GM19351 (cell line): ENCODE results near the gene SH2D5.
"Not testable (repeated sequence)": the region's sequence is repeated elsewhere in the genome, so short reads cannot be mapped to it uniquely, and the experiment has no call there.

Source experiments
- ATAC-seq: cut with Tn5 transposase; IDR thresholded peaks from one replicate; pipeline ENCODE4 v1.9.1; 2021; ENCODE audit warnings: mild to moderate bottlenecking, moderate library complexity; ENCODE audit not compliant: unreplicated experiment

The SH2D5 gene

DNA sequence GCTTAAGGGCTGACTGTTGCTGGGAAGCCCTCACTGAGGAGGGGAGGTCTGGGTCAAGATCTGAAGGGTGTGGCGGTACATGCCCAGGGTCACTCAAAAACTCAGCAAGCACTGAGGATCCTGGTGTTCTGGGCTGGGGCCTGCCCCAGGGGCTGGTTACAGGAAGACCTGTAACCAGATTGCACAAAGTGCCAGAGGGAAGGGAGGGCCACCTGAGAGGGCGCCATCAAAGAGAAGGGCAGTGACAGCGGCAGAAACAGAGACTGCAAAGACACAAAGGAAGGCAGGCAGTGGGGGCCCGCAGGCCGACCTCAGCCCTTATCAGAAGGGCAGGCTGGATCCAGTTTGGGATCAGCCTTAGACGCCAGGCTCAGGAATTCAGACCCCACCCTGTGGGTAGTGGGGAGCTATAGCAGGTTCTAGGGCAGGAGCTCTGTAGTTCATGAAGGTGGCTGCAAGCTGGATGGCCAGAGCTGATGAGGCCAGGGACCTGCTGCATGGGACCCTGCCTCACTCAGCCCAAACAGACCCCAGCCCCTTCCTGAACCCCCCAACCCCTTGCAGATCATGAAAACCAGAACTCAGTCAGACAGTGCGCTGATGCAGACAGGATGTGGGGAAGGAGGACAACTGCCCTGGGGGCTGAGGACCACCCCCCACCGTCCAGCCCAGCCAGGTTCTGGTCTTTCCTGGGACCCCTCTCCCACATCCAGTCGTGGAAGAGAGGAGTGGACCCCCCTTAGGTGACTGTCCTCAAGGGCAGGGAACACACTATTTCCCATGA, 3.9 kb downstream of the SH2D5 start:
- ATAC-seq: no peak

DNA sequence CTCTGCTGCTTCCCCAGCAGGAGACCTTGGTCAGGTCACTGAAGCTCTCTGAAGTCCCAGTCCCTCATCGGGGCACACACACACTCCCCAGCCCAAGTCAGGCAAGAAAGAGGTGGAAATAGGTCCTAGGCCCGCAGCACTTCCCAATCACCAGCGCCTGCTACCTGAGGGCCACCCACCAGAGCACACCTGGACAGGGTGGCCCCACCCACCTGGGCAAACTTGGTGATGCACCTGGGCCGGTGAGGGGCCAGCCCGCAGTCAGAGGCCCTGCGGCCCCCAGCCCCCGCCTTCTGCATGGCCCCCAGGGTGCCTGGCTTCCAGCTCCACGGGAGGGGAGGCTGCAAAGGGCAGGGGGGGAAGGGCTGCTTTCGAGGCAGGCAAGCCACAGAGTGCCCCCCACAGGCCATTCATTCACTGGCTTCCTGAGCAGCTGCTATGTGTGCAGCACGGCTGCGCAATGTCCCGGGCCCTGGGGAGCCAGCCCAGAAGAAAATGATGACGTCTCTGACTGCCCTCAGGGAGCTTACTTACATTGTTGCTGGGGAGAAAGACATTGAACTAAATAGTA, 4.7 kb downstream of the SH2D5 start:
- no peak for ATAC-seq

DNA sequence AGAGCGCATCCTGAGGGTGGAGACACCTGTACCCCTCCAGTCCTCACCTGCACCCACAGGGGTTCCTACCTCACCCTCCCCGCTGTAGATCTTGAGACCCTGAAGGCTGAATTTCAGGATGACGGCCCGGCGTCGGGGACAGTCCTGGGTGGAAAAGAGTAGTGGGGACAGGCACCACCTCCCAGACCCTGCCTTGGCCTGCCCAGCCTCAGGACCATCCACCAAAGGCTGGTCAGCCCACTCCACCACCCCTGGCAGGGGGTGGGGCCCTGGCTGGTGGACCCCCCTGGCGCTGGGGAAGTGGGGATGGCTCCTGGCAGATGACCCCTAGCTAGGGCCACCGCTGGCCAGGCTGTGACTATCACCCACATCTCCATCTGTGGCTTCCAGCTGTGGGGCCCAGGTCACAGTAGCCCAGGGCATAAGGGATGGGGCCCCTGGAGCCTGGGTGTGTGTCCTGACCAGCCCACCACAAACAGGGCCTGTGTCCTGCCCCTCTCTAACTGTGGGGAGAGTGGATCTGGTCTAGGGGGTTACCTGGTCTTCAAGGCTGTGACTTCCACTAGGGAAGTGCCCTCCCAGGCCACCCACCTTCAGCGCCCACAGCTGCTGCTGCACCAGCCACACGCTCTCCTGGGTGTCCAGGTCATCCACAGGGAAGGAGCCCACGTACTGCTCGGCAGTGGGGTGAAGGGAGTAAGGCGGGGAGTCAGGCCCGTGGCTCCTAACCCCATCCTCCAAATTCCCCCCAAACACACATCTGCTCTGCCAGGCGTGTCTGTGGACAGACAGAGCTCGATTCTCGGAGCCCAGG, 5.4 kb downstream of the SH2D5 start:
- ATAC-seq: no peak

DNA sequence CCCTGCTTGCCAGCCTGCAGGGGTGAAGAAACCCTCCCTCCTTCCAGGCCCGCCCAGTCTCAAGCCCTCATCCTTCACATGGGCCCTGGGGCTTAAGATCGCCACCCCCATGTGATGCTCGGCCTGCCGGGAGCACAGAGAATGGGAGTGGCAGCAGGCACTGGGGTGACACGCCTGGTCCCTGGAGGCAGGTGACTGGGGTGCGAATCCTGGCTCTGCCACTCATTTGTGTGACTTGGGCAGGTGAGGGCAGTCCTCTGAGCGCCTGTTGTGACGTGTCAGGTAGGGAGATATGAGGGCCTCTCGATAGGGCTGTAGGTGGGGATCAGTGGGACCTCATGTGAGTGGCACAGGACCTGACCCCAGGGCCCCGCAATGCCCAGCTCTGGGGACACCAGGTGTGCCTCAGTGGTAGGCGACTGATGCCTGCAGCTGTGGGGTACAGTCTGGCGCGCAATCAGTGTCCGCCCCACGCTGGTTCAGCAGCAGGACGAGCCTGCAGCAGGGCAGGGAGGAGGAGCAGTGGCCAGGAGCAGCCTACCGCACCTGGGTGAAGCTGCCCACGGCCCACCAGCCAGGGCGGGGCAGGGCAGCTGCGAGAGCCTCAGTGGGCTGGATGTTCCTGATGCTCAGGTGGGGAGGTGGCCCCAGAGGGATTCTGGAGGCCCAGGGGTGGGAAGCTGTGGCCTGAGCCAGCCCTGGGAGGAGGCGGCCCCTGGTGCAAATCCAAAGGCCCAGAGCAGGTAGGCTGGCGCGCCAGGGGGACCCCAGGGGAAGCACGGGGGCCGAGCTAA, 6.2 kb downstream of the SH2D5 start:
- ATAC-seq: no peak

DNA sequence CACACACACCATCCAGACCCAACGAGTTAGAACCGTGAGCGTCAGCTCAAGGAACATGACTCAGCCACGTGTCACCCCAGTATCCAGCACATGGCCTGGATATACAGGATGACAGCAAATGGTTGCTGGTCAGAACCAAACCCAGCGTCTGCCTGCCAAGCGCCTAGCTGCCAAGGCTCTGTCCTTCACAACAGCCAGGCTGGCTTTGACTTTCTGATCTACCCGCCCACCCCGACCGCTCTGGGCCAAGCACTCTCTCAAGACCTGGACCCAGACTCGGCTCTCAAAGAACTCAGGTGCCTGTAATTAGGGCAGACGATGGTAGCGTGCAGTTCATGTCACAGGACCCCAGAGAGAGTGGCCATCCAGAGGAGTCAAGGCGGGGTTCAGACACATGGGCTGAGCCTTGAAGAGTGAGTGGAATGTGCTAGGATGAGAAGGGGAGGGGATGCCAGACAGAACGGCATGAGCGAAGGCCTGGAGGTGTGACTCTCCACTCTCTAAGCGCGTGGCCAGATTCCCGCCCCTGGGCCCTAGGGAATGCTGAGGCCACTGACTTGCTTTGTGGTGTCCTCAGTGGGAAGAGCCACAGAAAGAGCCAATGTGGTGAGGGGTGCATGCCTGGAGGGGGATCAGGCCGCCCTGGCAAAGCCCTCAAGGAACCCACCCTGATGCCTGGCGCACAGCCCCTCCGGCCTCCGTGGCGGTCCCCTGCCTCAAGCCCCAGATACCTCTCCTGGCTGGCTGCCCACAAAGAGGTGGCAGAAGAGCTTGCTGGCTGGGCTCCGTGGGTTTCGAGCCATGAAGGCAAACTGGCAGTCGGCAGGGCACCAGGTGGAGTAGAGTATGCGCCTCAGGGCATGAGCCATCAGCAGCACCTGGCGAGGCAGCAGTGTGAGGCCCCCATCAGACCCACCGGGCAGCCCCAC, 7.0 kb downstream of the SH2D5 start:
- ATAC-seq: no peak

DNA sequence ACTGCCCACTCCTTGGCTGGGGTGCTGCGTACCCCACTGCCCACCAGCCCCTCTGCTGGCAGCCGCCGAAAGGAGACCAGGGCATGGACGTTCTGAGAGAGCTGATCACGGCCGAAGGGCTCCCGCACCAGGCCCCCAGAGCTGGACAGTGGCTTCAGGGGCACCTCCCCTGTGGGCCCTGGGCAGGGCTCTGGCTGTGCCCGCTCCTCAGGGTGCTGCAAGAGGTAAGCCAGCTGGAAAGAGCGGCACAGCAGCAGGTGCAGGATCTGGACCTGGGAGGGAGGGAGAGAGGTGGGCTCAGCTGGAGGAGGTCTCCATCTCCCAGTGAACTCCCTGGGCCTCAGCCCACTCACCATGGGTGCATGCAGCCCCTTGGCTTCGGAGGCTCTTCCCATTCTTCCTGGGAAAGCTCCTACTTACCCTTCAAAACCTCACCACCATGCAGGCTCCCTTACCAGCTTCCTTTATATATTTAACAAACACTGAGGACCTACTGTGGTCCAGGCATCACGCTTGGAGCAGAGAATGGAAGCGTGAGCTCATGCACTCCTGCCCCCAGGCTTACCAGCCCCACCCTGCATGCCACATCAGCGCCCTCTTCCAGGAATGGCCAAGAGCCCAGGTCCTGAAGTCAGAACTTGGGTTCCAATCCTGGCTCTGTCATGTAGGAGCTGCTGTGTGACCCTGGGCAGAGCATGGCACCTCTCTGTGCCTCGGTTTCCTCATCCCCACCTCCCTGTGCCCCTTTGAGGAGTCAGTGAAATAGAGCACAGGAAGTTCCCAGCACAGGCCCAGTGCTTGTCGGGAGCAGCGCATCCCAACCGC, 7.9 kb downstream of the SH2D5 start:
- ATAC-seq: no peak

DNA sequence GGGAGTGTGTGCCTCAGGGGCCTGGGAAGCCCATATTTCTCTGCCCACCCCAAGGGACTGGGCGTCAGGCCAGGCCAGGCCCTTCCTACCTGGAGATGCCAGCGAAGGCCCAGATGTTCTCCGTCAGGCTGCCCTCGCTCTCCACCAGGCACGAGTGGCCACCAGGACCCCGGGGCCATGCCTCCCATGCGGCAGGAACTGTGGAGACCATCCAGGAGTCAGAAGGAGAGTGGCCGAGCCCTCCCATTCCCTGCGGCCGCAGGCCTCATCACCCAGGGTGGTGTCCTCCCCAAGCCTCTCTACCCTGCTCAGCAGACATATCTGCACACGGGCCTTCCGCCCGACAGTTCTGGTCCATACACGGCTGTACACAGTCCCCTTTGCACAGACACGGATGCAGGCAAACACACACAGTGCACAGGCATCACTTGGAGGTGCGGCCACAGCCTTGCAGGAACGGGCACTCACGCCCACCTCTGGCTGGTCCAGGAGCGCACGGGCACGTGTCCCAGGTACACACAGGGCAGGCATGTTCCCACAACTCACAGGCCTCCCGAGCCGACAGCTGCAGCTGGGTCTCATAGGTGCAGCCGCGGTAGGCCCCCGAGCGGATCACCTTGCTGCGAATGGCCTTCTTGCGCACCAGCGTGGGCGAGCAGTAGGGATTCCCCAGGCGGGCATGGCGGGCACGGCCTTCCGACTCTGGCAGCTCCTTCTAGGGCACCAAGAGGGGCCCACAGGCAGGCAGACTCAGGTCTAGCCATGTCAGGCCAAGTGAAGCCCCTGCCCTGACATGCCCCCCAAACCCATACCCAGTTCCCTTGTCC, 8.8 kb downstream of the SH2D5 start:
- ATAC-seq: no peak

DNA sequence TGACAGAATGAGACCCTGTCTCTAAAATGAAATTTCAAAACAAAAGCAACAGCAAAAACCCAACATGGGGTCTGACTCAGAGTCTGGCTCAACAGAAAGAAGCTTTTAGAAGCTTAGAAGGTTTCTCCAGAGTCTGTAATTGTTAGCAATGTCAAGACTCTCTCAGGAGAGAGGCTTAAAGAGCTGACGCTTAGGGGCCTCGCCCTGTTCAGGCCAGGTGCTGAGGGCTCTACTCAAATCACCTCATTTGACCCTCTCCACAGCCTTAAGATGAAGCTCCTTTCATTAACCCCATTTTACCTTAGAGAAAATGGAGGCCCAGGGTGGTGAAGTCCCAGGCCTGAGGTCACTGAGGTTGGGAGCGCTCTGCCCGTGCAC, 9.4 kb downstream of the SH2D5 start:
- no peak for ATAC-seq

DNA sequence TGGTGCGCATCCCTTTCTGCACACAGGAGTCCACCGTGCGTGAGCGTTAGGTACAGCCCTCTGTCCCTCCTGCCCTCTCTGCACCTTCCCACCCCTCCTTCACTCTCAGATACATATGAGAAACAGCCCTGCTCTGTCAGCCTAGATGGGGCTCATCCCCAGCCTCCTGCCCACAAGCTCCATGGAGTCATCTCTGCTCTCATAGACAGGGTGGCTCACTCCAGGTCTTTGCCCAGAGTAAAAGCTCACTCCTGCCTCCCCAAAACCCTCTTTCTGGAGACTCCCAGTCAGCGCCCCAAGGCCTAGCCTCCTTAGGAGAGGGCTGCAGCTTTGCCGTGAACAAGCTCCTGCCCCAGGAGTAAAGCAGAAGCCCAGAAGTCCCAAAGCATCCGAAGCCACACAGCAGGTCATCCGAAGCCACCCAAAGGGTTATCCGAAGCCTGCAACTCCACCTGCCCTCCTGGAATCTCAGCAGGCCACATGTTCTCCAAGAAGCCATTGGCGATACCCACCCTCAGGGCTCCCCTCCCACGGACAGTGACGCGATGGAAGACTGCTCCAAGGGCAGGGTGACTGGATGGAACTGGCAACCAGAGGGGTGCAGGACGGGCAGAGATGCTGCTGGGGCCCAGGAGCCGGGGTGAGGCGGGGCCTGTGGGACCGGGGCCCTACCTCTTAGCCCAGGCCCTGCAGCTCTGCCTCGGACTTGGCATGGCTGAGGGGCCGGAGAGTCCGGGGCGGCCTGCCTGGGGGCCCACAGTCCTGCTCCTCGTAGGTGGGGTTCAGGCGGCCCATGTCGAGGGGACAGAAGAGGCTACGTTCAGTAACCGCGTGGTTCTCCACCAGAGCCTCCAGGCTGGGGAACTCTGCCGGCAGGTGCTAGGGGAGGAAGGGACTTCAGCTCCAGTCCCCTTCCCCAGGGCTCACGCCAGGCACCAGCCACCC, 11.1 kb downstream of the SH2D5 start:
- ATAC-seq: no peak

DNA sequence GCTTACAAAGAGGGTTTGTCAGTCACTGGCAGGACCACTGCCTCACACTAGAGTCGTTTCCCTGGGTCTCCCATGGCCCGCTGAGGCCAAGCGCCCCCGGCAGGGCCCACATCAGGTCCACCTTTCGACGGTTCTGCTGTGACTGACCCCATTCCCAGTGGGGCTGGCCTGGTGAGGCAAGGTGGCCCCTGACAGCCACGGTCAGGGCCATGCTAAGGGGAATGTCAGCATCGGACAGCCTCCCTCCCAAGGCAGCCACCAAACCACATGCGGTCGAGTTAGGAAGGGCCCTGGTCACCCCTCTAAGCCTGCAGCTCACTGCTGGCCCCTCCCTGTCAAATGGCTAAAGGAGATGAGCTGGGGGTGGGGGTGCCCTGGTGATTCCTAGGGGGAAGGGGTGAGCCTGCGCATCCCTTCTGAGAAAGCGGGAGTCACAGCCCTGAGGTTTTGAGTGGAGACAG, 11.8 kb downstream of the SH2D5 start:
- no peak for ATAC-seq

DNA sequence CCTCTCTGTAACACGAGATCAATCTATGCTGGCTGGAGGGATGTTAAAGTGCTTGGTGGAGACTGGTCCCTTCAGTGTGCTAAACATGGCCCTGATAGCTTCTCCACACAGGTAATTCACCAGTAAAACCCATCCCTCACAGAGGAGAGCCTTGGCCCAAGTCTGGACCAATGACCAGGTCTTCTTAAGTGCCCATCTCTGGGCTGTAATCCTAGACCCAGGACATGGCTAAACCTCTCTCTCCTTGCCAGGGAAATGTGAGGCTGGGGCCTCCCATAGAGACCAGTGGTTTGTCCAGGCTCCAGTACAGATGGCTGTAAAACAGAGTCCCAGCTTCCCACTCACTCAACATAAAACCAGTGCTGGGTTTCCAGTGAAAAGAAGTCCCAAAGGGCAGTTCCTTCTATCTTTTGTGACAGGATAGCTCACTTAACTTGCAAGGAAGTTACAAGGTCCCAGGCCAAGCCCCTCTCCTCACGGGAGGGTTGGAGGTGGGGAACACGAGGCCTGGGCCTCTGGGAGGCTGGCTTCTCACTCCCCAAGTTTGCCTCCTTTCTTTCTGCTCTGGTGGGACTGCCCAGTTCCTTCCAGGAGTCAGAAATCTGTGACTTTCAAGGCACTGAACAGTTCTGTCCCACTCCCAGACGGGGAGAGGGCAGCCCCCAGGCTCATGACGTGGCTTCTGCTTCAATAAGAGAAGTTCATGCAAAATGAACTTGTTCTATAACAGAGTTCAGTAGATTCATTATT, 12.5 kb downstream of the SH2D5 start:
- no peak for ATAC-seq

DNA sequence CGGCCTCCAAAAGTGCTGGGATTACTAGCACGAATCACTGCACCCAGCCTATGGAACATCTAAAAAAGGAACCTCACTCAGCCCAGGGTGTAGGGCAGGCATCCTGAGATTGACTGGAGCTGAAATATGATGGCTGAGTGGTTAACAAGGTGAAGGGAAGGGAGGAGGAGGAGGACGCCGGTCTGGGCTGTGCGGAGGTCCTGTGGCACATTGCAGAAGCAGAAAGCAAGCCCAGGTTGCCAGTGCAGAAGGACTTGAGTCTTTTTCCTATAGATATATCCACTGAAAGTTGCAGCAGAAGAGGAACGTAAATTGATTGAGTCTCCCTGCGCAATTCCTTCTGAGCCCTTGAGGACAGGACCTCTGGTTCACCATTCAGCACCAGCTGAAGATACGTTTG, 13.2 kb downstream of the SH2D5 start:
- no peak for ATAC-seq

DNA sequence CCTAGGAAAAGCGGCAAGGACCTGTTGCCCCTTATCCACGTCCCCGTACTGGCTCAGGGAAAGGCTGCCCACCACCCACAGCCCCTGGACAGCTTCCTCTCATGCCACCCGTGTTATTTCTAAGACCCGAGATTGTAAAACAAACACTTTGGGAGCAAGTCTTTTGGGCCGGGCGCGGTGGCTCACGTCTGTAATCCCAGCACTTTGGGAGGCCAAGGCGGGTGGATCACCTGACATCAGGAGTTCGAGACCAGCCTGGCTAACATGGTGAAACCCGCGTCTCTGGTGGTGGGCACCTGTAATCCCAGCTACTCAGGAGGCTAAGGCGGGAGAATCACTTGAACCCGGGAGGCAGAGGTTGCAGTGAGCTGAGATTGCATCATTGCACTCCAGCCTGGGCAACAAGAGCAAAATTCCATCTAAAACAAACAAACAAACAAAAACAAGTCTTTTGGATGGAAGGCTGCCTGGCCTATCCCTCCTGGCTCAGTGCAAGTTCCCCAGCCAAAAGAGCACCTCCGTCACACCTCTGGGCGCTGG, 14.1 kb downstream of the SH2D5 start:
- not testable (repeated sequence) for ATAC-seq

DNA sequence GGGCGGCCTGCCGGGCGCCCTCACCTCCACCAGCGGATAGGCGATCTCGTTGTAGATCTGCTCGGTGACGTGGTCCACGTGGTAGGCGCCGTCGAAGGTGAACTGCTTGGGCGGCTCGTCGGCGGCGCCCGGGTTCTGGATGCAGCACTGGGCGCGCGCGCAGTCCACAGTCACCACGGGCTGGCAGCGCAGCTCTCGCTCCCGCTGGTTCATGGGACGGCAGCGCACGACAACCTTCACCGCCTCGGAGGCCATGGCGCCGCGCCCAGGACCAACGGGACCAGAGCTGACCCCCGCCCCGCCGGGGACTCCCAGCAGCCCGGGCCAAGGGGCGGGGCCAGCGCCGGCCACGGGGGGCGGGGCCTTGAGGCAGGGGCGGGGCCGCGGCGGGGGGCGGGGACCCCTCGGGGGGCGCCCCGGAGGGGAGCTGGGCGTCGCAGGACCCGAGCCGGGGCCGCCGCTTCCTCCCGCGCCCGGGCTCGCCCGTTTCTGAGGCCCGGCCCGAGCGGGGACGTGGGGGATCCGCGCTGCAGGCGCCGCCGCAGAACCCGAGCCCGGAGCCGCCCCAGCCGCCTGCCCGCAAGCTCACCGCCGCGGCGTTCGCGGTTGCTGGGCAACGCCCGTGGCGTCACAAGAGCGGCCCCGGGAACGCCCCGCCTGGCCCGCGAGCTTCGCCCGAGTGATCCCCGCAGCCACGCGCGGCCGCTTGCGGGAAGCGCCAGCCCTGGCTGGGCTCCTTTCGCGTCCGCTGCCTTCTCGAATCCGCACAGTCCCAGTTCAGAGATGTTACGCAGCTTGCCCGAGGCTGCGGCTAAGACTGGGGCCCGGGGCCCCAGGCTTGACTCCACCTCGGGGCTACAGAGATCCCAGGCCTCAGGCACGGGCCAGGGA, 14.8 kb downstream of the SH2D5 start, which contains the start of gene KIF17:
Gene KIF17, minus strand, starts transcription at position 556 of the 891 bp plus-strand sequence. Its CDS starts 301 bp downstream, at position 255.
- no peak for ATAC-seq

DNA sequence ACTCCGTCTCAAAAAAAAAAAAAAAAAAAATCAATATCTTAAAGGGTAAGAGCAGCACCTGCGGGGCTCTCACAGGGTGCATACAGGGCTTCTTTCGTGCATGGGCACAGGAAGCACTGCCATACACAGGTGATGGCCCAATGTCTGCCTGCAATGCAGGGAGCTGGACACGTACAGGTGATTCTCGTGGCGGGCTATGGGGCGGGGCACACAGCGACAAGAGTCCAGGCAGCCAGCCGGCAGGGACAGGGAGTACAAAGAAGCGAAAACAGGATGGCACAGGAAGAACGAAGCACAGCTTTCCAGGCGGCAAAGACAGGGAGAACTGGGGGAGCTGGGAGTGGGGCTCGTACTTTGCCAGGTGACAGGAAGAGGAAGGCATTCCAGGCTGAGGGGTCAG, 16.3 kb downstream of the SH2D5 start:
- no peak for ATAC-seq
